Measurements from ENCODE around the gene HOXB13.
"Not testable (repeated sequence)": the region's sequence is repeated elsewhere in the genome, so short reads cannot be mapped to it uniquely, and the experiment has no call there.

Gene HOXB13

GRCh38 chr17:48726114-48726915 lies 2.2 kb downstream of the HOXB13 start:
- DNase-seq, result no peak

GRCh38 chr17:48725288-48726064 lies 3.1 kb downstream of the HOXB13 start:
- DNase-seq, result no peak

DNA sequence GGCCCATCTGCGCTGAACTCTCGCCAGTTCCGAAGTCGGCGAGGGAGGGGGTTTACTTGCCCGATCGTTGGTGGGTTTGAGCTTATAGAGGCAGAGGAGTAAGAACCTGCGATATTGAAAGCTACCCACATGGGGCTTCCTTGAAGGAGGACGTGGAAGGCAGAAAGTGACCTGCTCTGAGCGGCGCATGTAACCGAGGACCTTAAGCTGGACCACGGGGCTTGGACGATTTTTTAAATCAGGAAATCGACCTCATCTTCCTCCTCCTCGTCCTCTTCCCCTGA lies 3.6 kb downstream of the HOXB13 start:
- DNase-seq, result no peak

- DNase-seq, result peak; percentile 62
Measured at GRCh38 chr17:48724251-48725003, 4.1 kb downstream of the HOXB13 start.

- no peak for DNase-seq
Measured at GRCh38 chr17:48723423-48724250, 4.9 kb downstream of the HOXB13 start.

DNA sequence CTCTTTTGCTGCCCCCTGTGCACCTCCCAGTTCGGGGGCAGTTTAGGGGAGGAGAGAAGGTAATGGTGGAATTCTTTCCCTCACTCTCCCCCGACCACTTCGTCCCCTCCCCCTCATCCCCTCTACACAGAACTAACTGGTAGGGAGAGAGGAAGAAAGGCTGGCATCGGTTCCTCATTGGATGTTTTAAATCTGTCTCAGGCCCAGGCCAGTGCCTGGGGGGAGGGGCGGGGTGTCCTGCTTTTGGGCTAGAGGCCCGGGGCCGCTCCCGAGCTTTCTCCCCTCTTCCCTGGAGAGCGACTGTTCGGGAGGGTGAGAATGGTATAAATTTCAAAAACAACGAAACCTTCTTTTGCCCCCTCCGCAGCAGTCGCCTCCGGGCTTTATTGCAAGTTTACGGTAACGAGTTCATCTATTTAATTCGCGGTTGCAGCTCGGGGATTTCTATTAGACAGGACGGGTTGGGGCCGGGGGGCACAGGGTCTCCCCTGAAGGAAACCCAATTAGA lies 5.6 kb downstream of the HOXB13 start, which contains the start of gene PRAC2:
Gene PRAC2 (plus strand): TSS at position 271 of the 508 bp plus-strand sequence. CDS start 1,226 bp downstream, outside the sequence.
- DNase-seq, result no peak

DNA sequence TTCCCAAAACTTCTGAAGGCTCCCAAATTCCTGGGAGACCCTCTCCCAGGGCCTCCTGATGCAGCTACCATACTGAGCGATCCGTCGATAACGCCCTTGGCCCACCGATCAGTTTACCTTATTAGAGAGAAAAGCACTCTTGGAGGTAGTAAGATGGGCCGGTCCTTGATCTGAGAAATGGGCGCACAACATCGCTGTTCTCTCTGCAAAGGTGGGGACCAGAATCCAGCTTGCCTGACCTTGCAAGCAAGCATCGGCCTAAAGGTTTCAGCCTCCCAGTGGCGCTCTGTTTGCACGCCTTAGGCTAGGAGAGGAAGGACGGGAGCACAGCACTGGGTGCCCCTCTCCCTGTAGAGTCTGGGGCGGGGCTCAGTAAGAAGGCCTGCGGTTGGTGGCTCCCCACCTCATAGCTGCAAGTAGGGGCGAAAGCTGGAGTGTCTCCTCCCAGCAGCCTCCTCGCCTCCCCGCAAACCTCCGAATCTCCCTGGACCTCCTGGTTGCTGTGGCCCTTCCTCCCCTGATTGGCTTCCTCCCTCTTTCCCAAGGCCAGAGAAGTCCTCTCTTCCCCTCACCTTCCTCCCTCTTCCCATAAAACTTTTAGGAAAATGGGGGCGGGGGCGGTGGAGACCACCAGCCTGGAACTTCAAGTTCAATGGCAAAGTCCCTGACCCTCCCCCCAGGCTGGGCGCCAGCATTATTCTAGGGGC lies 6.2 kb downstream of the HOXB13 start, which contains the start of gene PRAC1:
Gene PRAC1 (minus strand): TSS at position 318 of the 707 bp plus-strand sequence. CDS start 126 bp downstream, at position 192.
- no peak for DNase-seq

DNA sequence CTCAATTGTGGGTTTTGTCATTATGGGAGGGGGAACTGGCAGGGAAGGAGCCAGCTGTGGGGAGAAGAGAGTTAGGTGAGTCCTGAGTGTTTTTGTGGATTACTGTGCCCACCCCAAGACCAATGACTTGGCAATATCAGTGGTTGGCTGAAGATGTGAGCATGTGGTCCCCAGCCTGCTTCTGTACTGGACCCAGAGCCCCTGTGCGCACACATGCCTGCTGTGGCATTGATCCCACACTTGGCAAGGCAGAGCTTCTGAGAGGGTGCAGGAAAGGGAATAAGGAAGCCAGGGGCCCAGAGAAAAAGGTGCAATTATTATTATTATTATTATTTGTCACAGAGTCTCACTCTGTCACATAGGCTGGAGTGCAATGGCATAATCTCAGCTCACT lies 7.5 kb downstream of the HOXB13 start:
- no peak for DNase-seq

GRCh38 chr17:48720266-48721008 lies 8.1 kb downstream of the HOXB13 start:
- DNase-seq, result no peak

GRCh38 chr17:48719642-48720265 lies 8.8 kb downstream of the HOXB13 start:
- no peak for DNase-seq

DNA sequence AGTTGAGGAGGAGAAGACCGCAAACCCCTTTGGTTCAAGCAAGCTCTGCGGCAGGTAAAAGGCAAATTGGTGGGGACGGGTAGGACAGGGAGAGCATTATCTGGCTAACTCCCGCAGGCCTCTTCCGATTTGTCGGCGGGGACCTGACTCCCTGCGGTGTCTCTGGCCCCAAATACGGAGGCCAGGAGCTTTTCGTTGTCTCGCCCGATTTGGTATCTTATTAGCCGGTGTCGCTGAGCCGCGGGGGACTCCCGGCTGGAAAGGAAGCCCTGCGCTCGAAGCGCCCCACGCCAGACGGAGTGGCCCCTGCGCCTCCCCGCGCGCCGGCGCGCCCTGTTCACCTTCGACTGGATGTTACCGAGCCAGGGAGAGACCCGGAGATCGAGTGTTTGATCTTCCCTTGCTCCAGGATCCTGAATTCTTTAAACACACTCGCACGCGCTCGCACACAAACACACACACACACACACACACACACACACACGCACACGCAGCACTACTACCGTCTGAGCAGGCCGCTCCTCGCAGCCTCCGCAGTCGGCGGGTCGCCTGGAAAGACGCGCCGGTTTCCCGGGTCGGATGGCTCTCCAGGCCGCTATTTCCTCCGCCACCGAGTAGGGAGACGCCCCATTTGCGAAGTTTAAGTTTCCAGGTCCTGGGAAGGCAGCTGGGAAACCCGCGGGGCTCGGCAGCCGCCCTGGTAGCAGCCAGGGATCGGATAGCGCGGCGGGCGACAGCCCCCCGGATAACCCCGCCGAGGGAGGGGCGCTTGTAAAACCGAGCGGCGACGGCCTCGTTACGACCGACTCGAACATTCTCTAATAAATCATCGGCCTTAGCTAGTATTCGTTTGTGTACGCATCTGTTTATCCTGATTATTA lies 9.5 kb downstream of the HOXB13 start:
- peak; percentile 10 for DNase-seq

DNA sequence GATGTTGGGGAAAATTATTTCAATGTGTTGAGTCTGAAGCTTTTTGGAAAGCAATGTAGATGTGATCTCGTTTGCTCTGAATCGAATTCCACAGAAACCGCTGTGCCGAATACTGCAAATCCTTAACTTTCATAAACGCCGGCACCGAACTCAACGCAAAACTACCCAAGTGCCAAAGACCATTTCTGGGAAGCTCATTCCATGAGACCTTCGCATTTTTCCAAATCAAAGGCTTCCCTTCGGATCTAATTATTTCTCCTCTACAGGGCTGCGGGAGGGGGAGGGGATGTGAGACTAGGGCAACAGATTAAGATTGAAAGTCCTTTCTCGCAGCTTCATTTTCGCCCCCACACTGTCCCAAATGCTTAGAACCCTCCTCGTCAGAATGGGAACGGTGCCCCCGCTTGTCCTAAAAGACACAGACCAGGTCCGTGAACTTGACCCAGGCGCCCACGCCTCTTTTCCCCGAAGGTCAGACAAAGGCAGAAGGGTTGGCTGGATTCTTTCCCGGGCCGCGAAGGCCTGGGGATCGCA lies 10.3 kb downstream of the HOXB13 start:
- DNase-seq, result no peak

DNA sequence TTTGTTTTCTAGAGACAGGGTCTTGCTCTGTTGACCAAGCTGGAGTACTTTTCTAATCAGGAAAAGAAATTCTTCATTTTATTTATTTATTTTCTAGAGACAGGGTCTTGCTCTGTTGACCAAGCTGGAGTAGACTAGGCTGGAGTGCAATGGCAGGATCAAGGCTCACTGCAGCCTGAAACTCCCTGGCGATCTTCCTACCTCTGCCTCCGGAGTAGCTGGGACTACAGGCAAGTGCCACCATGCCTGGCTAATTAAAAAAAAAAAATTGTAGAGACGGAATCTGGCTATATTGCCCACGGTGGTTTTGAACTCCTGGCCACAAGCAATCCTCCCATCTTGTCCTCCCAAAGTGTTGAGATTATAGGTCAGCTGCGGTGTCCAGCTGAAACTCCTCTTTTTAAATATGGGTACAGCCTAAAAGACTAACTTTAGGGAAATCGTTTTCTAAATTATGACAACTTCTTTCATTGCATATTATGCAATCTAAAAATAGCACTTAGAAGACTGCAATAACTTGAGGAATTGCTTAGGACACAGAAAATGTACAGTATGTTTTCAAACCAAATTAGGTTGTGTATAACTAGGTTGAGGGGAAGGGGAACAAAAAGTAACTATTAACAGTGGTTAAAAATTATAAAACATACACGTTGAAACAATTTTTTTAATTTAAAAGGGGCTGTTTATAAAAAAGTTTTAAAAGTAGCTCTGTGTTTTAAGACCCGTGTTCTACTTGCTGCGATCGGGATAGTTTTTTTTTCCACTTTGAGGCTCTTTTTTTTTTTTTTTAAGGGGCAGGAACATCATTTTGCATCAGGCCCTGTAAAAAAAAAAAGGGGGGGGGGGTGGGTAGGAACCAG lies 11.0 kb downstream of the HOXB13 start:
- DNase-seq, result no peak

- DNase-seq, result not testable (repeated sequence)
Measured at GRCh38 chr17:48716549-48716948, 12.0 kb downstream of the HOXB13 start.

- no peak for DNase-seq
Measured at GRCh38 chr17:48715496-48716399, 12.8 kb downstream of the HOXB13 start.

DNA sequence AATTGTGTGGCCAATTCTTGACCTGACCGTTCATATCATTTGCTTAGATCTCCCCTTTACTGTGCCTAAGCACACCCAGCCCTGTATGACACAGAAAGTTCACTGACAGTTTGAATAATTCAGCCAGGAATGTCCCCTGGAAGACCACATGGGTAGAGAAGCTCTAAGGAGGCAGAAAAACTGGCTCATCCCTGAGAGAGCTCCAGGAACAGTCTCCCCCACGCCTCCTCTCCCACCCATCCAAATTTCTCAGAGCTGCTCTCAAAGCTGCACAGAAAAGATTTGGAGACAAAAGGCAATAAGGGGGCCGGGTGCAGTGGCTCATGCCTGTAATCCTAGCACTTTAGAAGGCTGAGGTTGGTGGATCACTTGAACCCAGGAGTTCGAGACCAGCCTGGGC lies 17.4 kb downstream of the HOXB13 start:
- no peak for DNase-seq
